Fibroblast of gingiva (primary cell): ENCODE measurements around the gene AOAH.
"Not testable (repeated sequence)": the region's sequence is repeated elsewhere in the genome, so short reads cannot be mapped to it uniquely, and the experiment has no call there.

ENCODE experiments used
- DNase-seq: peaks from one replicate; pipeline ENCODE4 v3.0.0-alpha.2; 2011; ENCODE audit warnings: low read depth

The AOAH gene

DNA sequence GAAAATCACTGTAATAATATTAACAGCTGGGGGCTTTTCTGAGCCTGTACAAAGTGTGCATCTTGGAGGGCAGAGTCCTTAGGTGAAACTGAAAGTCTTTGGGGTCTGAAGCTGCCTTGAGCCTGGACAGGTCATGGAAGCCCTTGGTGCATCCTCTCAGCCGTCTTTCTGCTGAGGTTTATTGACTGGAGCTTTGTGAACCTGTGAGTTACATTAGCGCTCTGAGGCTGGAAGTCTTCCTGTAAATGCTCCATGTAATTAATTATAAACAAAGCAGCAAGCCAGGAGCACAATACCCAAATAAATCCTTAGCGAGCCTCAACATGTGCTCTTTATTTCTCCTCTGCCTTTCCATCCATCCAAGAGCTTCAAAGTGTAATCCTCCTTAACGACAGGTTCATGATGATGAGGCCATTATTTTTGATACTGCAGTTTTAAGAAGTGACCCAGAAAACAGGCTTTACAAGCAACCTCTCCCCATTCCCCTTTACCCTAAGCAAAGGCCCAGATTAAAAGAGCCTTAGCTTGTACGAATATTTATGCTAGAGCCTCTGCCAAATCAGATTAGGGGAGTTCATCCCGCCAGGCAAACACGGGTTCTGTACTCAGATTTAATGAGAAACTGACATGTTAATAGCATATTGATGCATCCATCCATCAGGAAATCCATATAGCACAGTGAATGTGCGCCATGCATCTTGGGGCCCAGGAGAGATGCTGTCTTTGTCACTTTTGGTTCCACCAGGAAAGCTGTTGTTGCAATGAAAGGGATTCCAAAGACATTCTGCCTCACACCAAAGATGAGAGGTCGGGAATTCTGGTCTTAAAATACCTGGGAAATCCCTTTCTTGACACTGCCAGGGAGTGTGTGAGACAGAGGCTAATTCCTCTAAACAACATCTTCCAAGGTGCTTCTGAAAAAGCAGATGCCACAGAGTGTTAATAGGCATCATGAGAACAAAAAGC is 216.5 kb downstream of the AOAH start:
- DNase-seq: no peak

GRCh38 chr7:36506820-36507219 is 217.5 kb downstream of the AOAH start:
- no peak for DNase-seq

DNA sequence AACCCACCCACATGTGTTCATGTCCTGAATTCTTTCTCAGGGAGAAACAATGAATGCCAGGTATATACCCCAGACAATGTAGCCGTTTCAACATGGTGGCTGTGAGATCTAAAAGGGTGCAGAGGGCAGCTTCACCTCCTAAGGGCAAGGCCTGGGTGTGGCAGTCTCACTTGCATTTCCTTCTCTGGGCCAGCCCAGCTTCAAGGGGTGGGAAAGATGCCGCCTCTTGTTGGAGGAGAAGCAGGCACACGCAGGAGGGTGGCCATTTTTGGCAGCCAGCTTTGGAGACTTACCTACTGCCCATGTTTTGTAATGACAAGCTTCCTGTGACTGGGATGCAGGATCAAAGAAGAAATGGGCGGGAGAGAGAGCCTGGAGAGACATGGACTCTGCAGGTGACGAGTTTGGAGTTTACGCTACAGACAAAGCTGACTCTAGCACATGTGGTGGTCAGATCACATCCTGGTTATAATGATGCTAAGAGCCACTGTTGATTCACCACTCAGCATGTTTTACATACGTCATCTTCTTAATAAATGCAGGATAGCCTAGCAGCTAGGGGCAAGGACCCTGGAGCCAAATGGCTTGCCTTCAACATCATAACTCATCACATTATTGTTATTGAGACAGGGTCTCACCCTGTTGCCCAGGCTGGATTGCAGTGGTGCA is 218.0 kb downstream of the AOAH start:
- DNase-seq: no peak

- DNase-seq: not testable (repeated sequence)
Observed at GRCh38 chr7:36504617-36505016, 219.7 kb downstream of the AOAH start.

- DNase-seq: not testable (repeated sequence)
Observed at GRCh38 chr7:36504216-36504615, 220.1 kb downstream of the AOAH start.

- DNase-seq: no peak
Observed at GRCh38 chr7:36497775-36498174, 226.5 kb downstream of the AOAH start.

DNA sequence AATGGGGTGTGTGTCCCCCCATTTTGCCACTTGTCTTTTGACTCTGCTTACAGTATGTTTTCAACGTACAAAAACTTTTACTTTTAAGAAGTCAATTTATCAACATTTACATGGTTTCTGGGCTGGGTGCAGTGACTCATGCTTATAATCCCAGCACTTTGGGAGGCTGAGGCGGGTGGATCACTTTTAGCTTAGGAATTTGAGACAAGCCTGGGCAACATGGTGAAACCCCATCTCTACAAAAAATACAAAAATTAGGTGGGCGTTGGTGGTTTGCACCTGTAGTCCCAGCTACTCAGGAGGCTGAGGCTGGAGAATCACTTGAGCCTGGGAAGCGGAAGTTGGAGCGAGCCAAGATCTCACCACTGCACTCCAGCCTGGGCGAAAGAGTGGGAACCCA is 227.1 kb downstream of the AOAH start:
- not testable (repeated sequence) for DNase-seq

DNA sequence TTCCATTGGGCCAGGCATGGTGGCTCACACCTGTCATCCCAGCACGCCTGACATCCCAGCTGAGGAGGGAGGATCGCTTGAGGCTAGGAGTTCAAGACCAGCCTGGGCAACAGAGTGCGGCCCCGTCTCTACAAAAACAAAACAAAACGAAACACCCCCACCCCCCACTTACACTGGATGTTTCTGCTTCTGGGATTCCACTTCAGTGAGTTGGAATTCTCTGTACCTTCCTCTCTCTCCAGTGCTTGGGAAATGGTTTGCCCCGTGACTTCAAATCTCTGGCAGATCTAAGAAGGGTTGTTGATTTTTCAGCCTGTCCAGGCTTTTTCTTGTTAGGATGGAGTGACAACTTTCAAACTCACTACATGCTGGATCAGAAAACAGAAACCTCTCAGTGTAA is 227.7 kb downstream of the AOAH start:
- no peak for DNase-seq

DNA sequence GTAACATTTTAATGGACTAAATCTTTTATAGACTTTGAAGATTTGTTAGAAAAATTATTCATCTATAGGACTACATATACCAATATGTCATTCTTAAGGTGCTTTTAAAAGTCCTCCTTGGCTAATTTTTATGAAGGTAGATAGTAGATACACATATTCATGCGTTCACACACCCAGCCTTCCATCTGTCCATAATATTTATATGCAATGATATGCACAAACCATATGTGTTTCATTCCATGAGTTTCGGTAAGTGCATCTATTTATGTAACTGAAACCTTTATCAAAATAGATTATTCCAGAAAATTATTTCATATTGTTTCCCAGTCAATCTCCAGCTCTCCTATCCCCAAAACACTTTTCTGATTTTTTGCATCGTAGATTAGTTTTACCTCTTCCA is 233.0 kb downstream of the AOAH start:
- no peak for DNase-seq

DNA sequence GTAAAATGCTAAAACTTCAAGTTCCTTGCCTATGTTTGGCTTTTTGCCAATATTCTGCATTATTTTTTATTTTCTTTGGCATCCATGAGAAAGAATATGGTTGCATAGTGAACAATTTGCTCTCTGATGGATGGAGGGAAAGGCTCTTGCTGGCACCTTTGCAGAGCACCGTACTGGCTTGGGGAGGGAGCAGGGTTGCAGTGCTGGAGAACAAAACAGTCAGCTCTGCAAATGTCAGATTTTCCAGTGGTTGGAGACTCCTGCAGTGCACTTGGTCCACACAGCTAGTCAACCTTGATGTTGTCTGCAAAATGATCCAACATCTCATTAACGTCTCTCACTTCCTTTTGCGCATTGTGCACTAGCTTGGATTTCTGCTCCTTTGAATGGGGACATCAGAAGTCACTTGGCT is 233.9 kb downstream of the AOAH start:
- no peak for DNase-seq

GRCh38 chr7:36488672-36489071 is 235.6 kb downstream of the AOAH start:
- not testable (repeated sequence) for DNase-seq

GRCh38 chr7:36487756-36488336 is 236.4 kb downstream of the AOAH start:
- DNase-seq: peak; percentile 51

DNA sequence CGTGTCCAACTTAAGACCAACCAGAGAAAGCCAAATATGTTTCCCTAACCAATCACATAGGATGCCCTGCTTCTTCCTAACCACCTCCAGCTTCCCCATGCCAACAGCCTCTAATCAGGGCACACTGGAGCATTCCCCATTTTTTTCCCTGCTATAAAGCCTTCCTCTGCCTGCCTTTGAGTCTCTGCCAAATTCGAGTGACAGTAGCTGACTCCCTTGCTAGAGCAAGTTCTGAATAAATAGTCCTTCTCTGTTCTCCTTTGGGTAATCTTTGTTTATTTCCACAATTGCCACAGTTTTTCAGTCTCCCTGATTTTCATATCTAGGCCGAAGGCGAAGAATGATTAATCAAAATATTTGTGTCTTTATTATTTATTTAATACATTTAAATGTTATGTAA is 238.0 kb downstream of the AOAH start:
- DNase-seq: no peak

- no peak for DNase-seq
Observed at GRCh38 chr7:36484265-36484664, 240.0 kb downstream of the AOAH start.

DNA sequence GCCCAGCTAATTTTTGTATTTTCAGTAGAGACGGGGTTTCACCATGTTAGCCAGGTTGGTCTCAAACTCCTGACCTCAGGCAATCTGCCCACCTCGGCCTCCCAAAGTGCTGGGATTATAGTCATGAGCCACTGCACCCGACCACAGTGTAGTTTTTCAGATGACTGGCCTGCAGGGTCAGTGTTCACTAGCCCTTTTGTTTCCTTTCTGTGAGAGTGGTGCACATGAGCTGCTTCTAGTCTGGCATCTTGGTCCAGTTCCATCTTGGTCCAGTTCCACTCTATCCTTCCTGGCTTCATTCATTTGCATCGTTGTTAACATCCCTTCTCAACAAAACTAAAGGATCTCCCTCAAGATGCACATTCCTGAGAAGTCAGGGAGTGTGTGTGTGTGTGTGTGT is 240.4 kb downstream of the AOAH start:
- not testable (repeated sequence) for DNase-seq

GRCh38 chr7:36478745-36479144 is 245.5 kb downstream of the AOAH start:
- no peak for DNase-seq

DNA sequence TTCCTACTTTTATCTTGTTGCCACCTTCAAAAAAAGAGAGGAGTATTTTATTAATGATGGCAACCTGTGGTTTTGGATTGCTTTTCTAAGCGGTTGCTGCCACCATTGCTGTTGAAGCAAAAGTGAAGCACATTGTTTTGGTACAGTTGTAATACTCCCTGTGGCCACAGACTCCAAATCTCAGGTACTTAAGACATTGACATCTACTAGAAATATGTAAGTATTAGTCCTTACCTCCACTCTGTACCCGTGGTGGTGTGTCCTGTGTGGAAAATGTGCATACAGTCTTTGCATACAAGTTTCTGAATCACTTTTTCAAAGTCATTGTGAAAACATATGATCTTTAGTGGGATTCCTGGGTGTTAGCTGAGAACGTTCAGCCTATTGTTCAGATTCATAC is 248.9 kb downstream of the AOAH start:
- no peak for DNase-seq

DNA sequence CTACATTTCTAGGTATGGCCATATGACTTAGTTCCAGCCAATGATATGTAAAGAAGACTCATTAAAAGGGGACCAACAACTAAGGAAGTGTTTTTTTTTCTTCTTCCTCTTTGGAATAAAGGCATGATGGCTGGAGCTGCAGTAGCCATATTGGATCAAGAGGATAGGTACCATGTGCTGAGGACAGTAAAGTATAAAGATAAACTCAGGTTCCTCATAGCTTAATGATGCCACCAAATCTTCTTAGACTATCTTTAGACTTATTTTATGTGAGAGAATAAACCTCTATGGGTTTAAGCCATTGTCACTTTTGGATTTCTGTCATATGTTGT is 249.3 kb downstream of the AOAH start:
- DNase-seq: no peak

- no peak for DNase-seq
Observed at GRCh38 chr7:36474283-36475010, 249.8 kb downstream of the AOAH start.

DNA sequence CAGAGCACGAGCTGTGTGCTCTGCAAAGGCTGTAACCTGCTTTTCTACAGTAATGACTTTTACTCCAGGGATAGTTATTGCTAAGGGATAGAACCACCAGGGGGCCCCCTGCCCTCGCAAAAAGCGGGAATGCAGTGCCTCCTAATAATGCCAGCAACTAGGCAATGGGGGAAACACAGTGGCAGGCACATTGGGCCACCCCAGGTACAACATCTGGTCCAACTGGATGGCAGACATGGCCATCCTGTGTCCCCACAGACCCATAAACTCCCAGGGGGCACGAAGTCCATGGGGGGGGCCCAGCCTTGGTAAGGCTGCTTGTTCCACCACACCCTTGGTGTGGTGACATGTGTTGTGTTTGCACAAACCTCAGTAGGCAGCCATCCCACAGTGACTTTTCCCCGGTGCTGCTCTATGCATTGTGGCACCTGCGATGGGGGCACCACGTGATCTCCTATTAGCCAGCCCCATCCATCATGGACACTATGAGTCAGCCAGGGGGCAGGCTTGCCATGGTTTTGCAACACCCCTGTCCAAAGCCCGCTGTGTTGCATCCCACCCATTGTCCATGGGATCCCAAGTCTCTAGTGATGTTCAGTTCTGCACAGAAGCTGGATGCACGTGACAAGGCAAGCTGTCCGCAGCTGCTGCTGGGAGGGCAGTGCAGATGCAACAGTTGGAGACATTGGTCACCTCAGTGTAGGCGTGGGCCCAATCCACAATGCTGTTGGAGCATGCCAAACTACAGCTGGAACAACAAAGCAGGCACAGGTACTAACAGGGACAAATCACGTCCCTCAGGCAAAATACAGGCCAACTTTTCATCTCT is 250.6 kb downstream of the AOAH start:
- DNase-seq: no peak

- DNase-seq: no peak
Observed at GRCh38 chr7:36472141-36472729, 252.1 kb downstream of the AOAH start.
